GM12878 (cell line): ENCODE data around the gene TRERF1. TPM values are rescaled to one million over a fixed set of nuclear protein-coding genes. Genes with fewer than 3 reads are reported as not detected.

Experiments
- ATAC-seq: fragments of 200-7000 bp; cut with Tn5 transposase; 3 replicates; pipeline ENCODE4 v1.9.1; 2020; ENCODE audit warnings: mild to moderate bottlenecking, moderate library complexity
- BruUV-seq: library from RNA; stranded (reverse); fragments of 400-500 nt; replicated peaks from 2 replicates; lab custom pipeline; 2021; lab: Mats Ljungman, UMichigan
- CTCF ChIA-PET: fragments of 300-600 bp; sonication (Branson Sonifier 250); formaldehyde crosslinking; extraction: SDS; loops from one replicate; lab custom pipeline; 2021; ENCODE audit warnings: inconsistent platforms; lab: Yijun Ruan, JAX
- POLR2A ChIA-PET: fragments of 350-600 bp; formaldehyde crosslinking; extraction: SDS; loops from one replicate; lab custom pipeline; 2021; ENCODE audit warnings: inconsistent platforms; lab: Charles Lee
- RAD21 ChIA-PET: fragments of 300-600 bp; sonication (Branson Sonifier 250); formaldehyde crosslinking; loops from one replicate; lab custom pipeline; 2023; ENCODE audit warnings: antibody characterized with exemption; ENCODE audit not compliant: unreplicated experiment; lab: Charles Lee
- SMC1A ChIA-PET: fragments of 300-600 bp; sonication (Branson Sonifier 250); formaldehyde crosslinking; loops from one replicate; lab custom pipeline; 2023; ENCODE audit not compliant: unreplicated experiment, uncharacterized antibody; lab: Charles Lee
- DNase-seq: peaks from one replicate; pipeline ENCODE4 v3.0.0-alpha.2; 2011; ENCODE audit warnings: low read depth, low spot score
- FAIRE-seq: peaks from 3 replicates; lab custom pipeline; 2011; peaks lifted over from hg19 to GRCh38; lab: Jason Lieb, UNC
- H2AFZ ChIP-seq: 2 replicates; pipeline ENCODE4 v1.6.0; 2011; ENCODE audit warnings: low read depth, low read length, control low read depth; ENCODE audit not compliant: control insufficient read depth
- H3K27ac ChIP-seq: 2 replicates; pipeline ENCODE4 v1.5.1; 2011; ENCODE audit warnings: control low read depth; ENCODE audit not compliant: control insufficient read depth, insufficient read depth
- H3K27me3 ChIP-seq, 2 experiments: replicated peaks in 1 of 2; 2 replicates each; pipeline versions ENCODE4 v1.6.0 to v1.6.1; 2011; ENCODE audit warnings: low read length in 1 of 2; ENCODE audit not compliant: control insufficient read depth in 2 of 2, insufficient read depth in 2 of 2
- H3K36me3 ChIP-seq, 2 experiments: 2 replicates each; pipeline ENCODE4 v1.5.1; 2011; ENCODE audit warnings: low read length in 1 of 2; ENCODE audit not compliant: control insufficient read depth in 2 of 2, insufficient read depth in 2 of 2
- H3K4me1 ChIP-seq: 2 replicates; pipeline ENCODE4 v1.6.1; 2011; ENCODE audit warnings: mild to moderate bottlenecking, low read length, moderate library complexity, mixed read lengths; ENCODE audit not compliant: control insufficient read depth, insufficient read depth
- H3K4me2 ChIP-seq: 2 replicates; pipeline ENCODE4 v1.6.0; 2011; ENCODE audit warnings: control low read depth; ENCODE audit not compliant: control insufficient read depth, insufficient read depth
- H3K4me3 ChIP-seq: fragments of 200-600 bp; sonication (generic); 2 replicates; pipeline ENCODE4 v1.5.1; 2016
- H3K79me2 ChIP-seq: 2 replicates; pipeline ENCODE4 v1.6.0; 2011; ENCODE audit warnings: low read length; ENCODE audit not compliant: control insufficient read depth, insufficient read depth
- H3K9ac ChIP-seq: 2 replicates; pipeline ENCODE4 v1.8.0; 2011; ENCODE audit warnings: low read length, control low read depth, mixed read lengths; ENCODE audit not compliant: control insufficient read depth, insufficient read depth
- H3K9me3 ChIP-seq: replicated peaks from 3 replicates; pipeline ENCODE4 v1.5.1; 2011; ENCODE audit warnings: mild to moderate bottlenecking, low read length; ENCODE audit not compliant: control insufficient read depth, insufficient read depth
- H4K20me1 ChIP-seq: 2 replicates; pipeline ENCODE4 v1.6.0; 2011; ENCODE audit not compliant: control insufficient read depth, insufficient read depth
- CHD2 ChIP-seq: IDR thresholded peaks from 2 replicates; pipeline ENCODE4 v1.6.1; 2011; ENCODE audit warnings: low read depth, low read length, improper control_type of control experiment, borderline replicate concordance
- CTCF ChIP-seq, 3 experiments: IDR thresholded peaks in 2 of 3; conservative IDR thresholded peaks in 1 of 3; 2 replicates each; pipeline ENCODE4 v1.5.1; 2011; ENCODE audit warnings: low read depth in 3 of 3, low read length in 3 of 3, mild to moderate bottlenecking in 3 of 3, control low read depth in 2 of 3, moderate library complexity in 2 of 3, inconsistent platforms in 1 of 3, mixed read lengths in 1 of 3; ENCODE audit not compliant: control insufficient read depth in 2 of 3, insufficient read depth in 1 of 3; ENCODE audit errors: extremely low read depth in 1 of 3
- E4F1 ChIP-seq: fragments of 450-650 bp; IDR thresholded peaks from 2 replicates; pipeline ENCODE4 v1.6.1; 2018; ENCODE audit warnings: borderline replicate concordance, mild to moderate bottlenecking; ENCODE audit not compliant: partially characterized antibody
- HSF1 ChIP-seq: fragments of 150-350 bp; IDR thresholded peaks from 2 replicates; pipeline ENCODE4 v1.6.1; 2014; ENCODE audit warnings: mild to moderate bottlenecking, low read depth, low read length
- IRF5 ChIP-seq: fragments of 450-650 bp; IDR thresholded peaks from 2 replicates; pipeline ENCODE4 v1.6.1; 2017; ENCODE audit warnings: borderline replicate concordance
- MTA3 ChIP-seq: IDR thresholded peaks from 2 replicates; pipeline ENCODE4 v1.6.1; 2012; ENCODE audit warnings: low read length, inconsistent platforms, borderline replicate concordance
- NFYA ChIP-seq: IDR thresholded peaks from 2 replicates; pipeline ENCODE4 v1.6.1; 2011; ENCODE audit warnings: low read depth, mild to moderate bottlenecking, low read length, improper control_type of control experiment, borderline replicate concordance
- PAX8 ChIP-seq: fragments of 450-650 bp; IDR thresholded peaks from 2 replicates; pipeline ENCODE4 v1.6.1; 2017; ENCODE audit warnings: mild to moderate bottlenecking, moderate library complexity
- RAD21 ChIP-seq: IDR thresholded peaks from 2 replicates; pipeline ENCODE4 v1.6.1; 2011; ENCODE audit warnings: mild to moderate bottlenecking, low read depth, low read length, moderate library complexity; ENCODE audit not compliant: insufficient read depth
- RELB ChIP-seq: fragments of 450-650 bp; IDR thresholded peaks from 2 replicates; pipeline ENCODE4 v1.6.1; 2017; ENCODE audit warnings: low read depth, mild to moderate bottlenecking, moderate library complexity
- YBX1 ChIP-seq: fragments of 450-650 bp; IDR thresholded peaks from 2 replicates; pipeline ENCODE4 v1.6.1; 2016; ENCODE audit warnings: antibody characterized with exemption
- YY1 ChIP-seq: IDR thresholded peaks from 2 replicates; pipeline ENCODE4 v1.6.1; 2011; ENCODE audit warnings: low read depth, mild to moderate bottlenecking, low read length
- ZNF207 ChIP-seq: fragments of 450-650 bp; IDR thresholded peaks from 2 replicates; pipeline ENCODE4 v1.6.1; 2014; ENCODE audit warnings: antibody characterized with exemption, mild to moderate bottlenecking, borderline replicate concordance
- ZNF274 ChIP-seq: IDR thresholded peaks from one replicate; pipeline ENCODE4 v1.8.0; 2011; ENCODE audit not compliant: insufficient read length, insufficient read depth
- WGBS: methylation state at CpG from one replicate; pipeline ENCODE4 v1.1.6; 2016; ENCODE audit warnings: low lambda C conversion rate; ENCODE audit not compliant: insufficient replicate concordance, insufficient coverage; ENCODE audit errors: missing lambda C conversion rate; 5-methylcytosine and 5-hydroxymethylcytosine counted together
- in situ Hi-C: fragments of 300-500 bp; cut with MboI; formaldehyde crosslinking; loops from 9 replicates; pipeline ENCODE4 v1.14.3; 2018; ENCODE audit warnings: mixed read lengths
- intact Hi-C: fragments of 100-400 bp; cut with micrococcal nuclease; formaldehyde crosslinking; loops from one replicate; pipeline ENCODE4 v1.14.2; 2022; ENCODE audit not compliant: unreplicated experiment
- polyA plus RNA-seq, 11 experiments: library from polyadenylated mRNA; depleted of rRNA in 4 of 11; unstranded in 6 of 11; stranded (reverse) in 5 of 11; fragments of >200 nt; fragmentation: Nextera tagmentation in 4 of 11; fragmentation: Illumina TruSeq in 1 of 11; extraction: Ambion mirVana in 4 of 11; extraction: Trizol in 1 of 11; gene quantifications; 1 replicate in 1 of 11; 2 replicates in 10 of 11; pipeline versions ENCODE4 v1.2.1 to v1.2.3, GENCODE V29; 2011 to 2016; ENCODE audit warnings: inconsistent platforms in 2 of 11, missing spikeins in 2 of 11, low read depth in 1 of 11
- total RNA-seq, 4 experiments: library from RNA; depleted of rRNA in 3 of 4; stranded (reverse); fragments of >200 nt in 3 of 4; fragmentation: Illumina TruSeq in 1 of 4; extraction: Trizol in 1 of 4; gene quantifications; 2 replicates each; pipeline versions ENCODE4 v1.2.1 to v1.2.3, GENCODE V29; 2013 to 2021

TRERF1 gene
- total and polyA plus RNA-seq, 10 of the 15 experiments (the other 5 are each of a cell fraction or from before 2014, with no cell fraction given) = 2.2 to 19.4 (median 7.2) TPM

GRCh38 chr6:42459888-42460287, 8.2 kb upstream of the TRERF1 start:
- no peaks in the 10 kb centered on the region for H3K36me3 ChIP-seq
- FAIRE-seq (no peak), DNase-seq (no peak), ATAC-seq (no peak; the same call in 2 of the 3 replicates)
- TF ChIP-seq NFYA = no peak
- TF ChIP-seq RAD21 = peak; percentile 55; the same call in 1 of the 2 replicates
- no peak for TF ChIP-seq PAX8
- no peak for TF ChIP-seq CHD2
- 0 out of 2 replicates have a peak, but pooled peaks have one; percentile 27 for TF ChIP-seq YY1
- TF ChIP-seq E4F1 = no peak
- TF ChIP-seq HSF1 = no peak
- TF ChIP-seq ZNF274 = no peak
- TF ChIP-seq ZNF207 = no peak
- peak in 1 of 3 experiments; percentile 22; a peak in 1 of 6 replicates for TF ChIP-seq CTCF (IDR thresholded peaks at IDR 0.05 in 2 of 3, conservative IDR thresholded peaks at IDR 0.05 in 1 of 3; ENCODE audit: control insufficient read depth in 2 of 3, extremely low read depth in 1 of 3, insufficient read depth in 1 of 3, low read depth in 3 of 3, low read length in 3 of 3)
- no peak for TF ChIP-seq MTA3
- no peak for TF ChIP-seq RELB
- TF ChIP-seq YBX1 = no peak
- no peak for TF ChIP-seq IRF5
- no peak overlapping the region for H3K4me2 ChIP-seq
- SMC1A ChIA-PET = interaction anchor here (1.2 to 2.3 kb wide), 5 partner anchors 11 to 88 kb away, joined by 3 to 8 read pairs (median 6); no protein-coding TSS in a partner anchor
- H3K27me3 ChIP-seq = no peaks in the 10 kb centered on the region
- no peak overlapping the region for H3K9ac ChIP-seq
- no peaks in the 10 kb centered on the region for H3K79me2 ChIP-seq
- no peaks in the 10 kb centered on the region for H3K4me1 ChIP-seq
- POLR2A ChIA-PET = interaction anchor here (0.5 to 0.8 kb wide), 4 partner anchors 12 to 273 kb away, joined by 3 to 8 read pairs (median 4); no protein-coding TSS in a partner anchor
- no peaks in the 10 kb centered on the region for H3K9me3 ChIP-seq
- no TSS peak for BruUV-seq
- in situ Hi-C loops (no loop called here), intact Hi-C loops (no loop called here)
- no peaks in the 10 kb centered on the region for H4K20me1 ChIP-seq
- WGBS = 83% methylated on average over 5 of the region's 5 CpGs
- RAD21 ChIA-PET = interaction anchor here (2.1 to 3.1 kb wide), 2 partner anchors 62 to 87 kb away, joined by 5 to 11 read pairs; no protein-coding TSS in a partner anchor
- CTCF ChIA-PET = interaction anchor here (0.5 to 3.0 kb wide), 4 partner anchors 10 to 88 kb away, joined by 3 to 13 read pairs (median 8); no protein-coding TSS in a partner anchor
- no peak overlapping the region for H2AFZ ChIP-seq
- no peak overlapping the region for H3K27ac ChIP-seq
- no peak overlapping the region for H3K4me3 ChIP-seq
